IMR-90 (cell line): ENCODE measurements around the gene TCIRG1. TPM values are rescaled to one million over a fixed set of nuclear protein-coding genes. Genes with fewer than 3 reads are reported as not detected.
A peak's percentile ranks its signal among the peaks of the same experiment; 100 is the strongest.

Experiments used
- ATAC-seq: fragments of 200-7000 bp; cut with Tn5 transposase; 2 replicates; pipeline ENCODE4 v1.9.1; 2020; ENCODE audit warnings: low read depth, mild to moderate bottlenecking, moderate library complexity
- BruUV-seq: library from RNA; stranded (reverse); fragments of 400-500 nt; replicated peaks from 2 replicates; lab custom pipeline; 2021; lab: Mats Ljungman, UMichigan
- CTCF ChIA-PET: fragments of 300-600 bp; formaldehyde crosslinking; extraction: SDS; loops from one replicate; lab custom pipeline; 2021; ENCODE audit warnings: antibody characterized with exemption; lab: Yijun Ruan, JAX
- POLR2A ChIA-PET: fragments of 300-600 bp; sonication (Branson Sonifier 250); formaldehyde crosslinking; loops from one replicate; lab custom pipeline; 2022; ENCODE audit warnings: antibody characterized with exemption; ENCODE audit not compliant: unreplicated experiment; lab: Charles Lee
- DNase-seq: peaks from one replicate; pipeline ENCODE4 v3.0.0; 2013
- H2AFZ ChIP-seq: replicated peaks from 2 replicates; pipeline ENCODE3; 2013; ENCODE audit warnings: low read length, mild to moderate bottlenecking; ENCODE audit not compliant: poor library complexity
- H2AK5ac ChIP-seq: 2 replicates; pipeline ENCODE4 v1.6.1; 2013; ENCODE audit warnings: low read depth, low read length, inconsistent platforms
- H2AK9ac ChIP-seq: replicated peaks from 2 replicates; pipeline ENCODE3; 2013; ENCODE audit warnings: mild to moderate bottlenecking, low read depth, low read length, moderate library complexity; ENCODE audit not compliant: poor library complexity
- H2BK120ac ChIP-seq: 2 replicates; pipeline ENCODE4 v1.6.1; 2013; ENCODE audit warnings: low read depth, low read length, inconsistent platforms
- H2BK15ac ChIP-seq: 3 replicates; pipeline ENCODE4 v1.6.1; 2013; ENCODE audit warnings: low read depth, low read length, inconsistent platforms
- H2BK20ac ChIP-seq: 2 replicates; pipeline ENCODE4 v1.6.1; 2013; ENCODE audit warnings: low read depth, mild to moderate bottlenecking, inconsistent platforms, low read length, moderate library complexity
- H2BK5ac ChIP-seq: 2 replicates; pipeline ENCODE4 v1.6.1; 2013; ENCODE audit warnings: mild to moderate bottlenecking, low read depth, low read length, inconsistent platforms; ENCODE audit not compliant: poor library complexity, severe bottlenecking
- H3K14ac ChIP-seq: replicated peaks from 2 replicates; pipeline ENCODE4 v1.6.1; 2013; ENCODE audit warnings: low read depth, low read length, inconsistent platforms
- H3K18ac ChIP-seq: 2 replicates; pipeline ENCODE4 v1.6.1; 2013; ENCODE audit warnings: low read depth, low read length, control low read depth
- H3K23ac ChIP-seq: 2 replicates; pipeline ENCODE4 v1.6.1; 2013; ENCODE audit warnings: low read depth, low read length, inconsistent platforms
- H3K27ac ChIP-seq: 2 replicates; pipeline ENCODE4 v1.5.1; 2013; ENCODE audit warnings: mild to moderate bottlenecking, control low read depth, low read length; ENCODE audit not compliant: insufficient read depth
- H3K27me3 ChIP-seq: 2 replicates; pipeline ENCODE4 v1.6.1; 2013; ENCODE audit warnings: low read length; ENCODE audit not compliant: control insufficient read depth, insufficient read depth
- H3K36me3 ChIP-seq: 2 replicates; pipeline ENCODE4 v1.6.1; 2013; ENCODE audit warnings: low read length, mixed read lengths; ENCODE audit not compliant: control insufficient read depth, insufficient read depth
- H3K4ac ChIP-seq: 2 replicates; pipeline ENCODE4 v1.6.1; 2013; ENCODE audit warnings: low read depth, low read length, inconsistent platforms
- H3K4me1 ChIP-seq: 2 replicates; pipeline ENCODE4 v1.6.1; 2013; ENCODE audit warnings: low read length, mixed read lengths; ENCODE audit not compliant: control insufficient read depth, insufficient read depth
- H3K4me2 ChIP-seq: 2 replicates; pipeline ENCODE4 v1.6.1; 2013; ENCODE audit warnings: low read depth, mild to moderate bottlenecking, control low read depth, low read length, moderate library complexity
- H3K4me3 ChIP-seq: 2 replicates; pipeline ENCODE4 v1.5.1; 2013; ENCODE audit warnings: low read depth, mild to moderate bottlenecking, control low read depth, low read length, moderate library complexity; ENCODE audit not compliant: insufficient read depth
- H3K56ac ChIP-seq: 2 replicates; pipeline ENCODE4 v1.6.1; 2013; ENCODE audit warnings: low read length, inconsistent platforms; ENCODE audit not compliant: insufficient read depth; ENCODE audit errors: extremely low read depth
- H3K79me1 ChIP-seq, 2 experiments: 2 replicates each; pipeline ENCODE4 v1.6.1; 2013; ENCODE audit warnings: low read length in 2 of 2, inconsistent platforms in 1 of 2, low read depth in 1 of 2
- H3K9ac ChIP-seq: 2 replicates; pipeline ENCODE4 v1.6.1; 2013; ENCODE audit warnings: low read depth, low read length, control low read depth
- H3K9me1 ChIP-seq: 2 replicates; pipeline ENCODE4 v1.6.1; 2013; ENCODE audit warnings: low read length, inconsistent platforms; ENCODE audit not compliant: insufficient read depth
- H3K9me3 ChIP-seq: 2 replicates; pipeline ENCODE4 v1.6.1; 2013; ENCODE audit warnings: low read length; ENCODE audit not compliant: control insufficient read depth, insufficient read depth
- H4K20me1 ChIP-seq: 2 replicates; pipeline ENCODE4 v1.6.1; 2013; ENCODE audit warnings: low read length, inconsistent platforms; ENCODE audit not compliant: insufficient read depth
- H4K5ac ChIP-seq: 2 replicates; pipeline ENCODE4 v1.6.1; 2013; ENCODE audit warnings: mild to moderate bottlenecking, low read depth, low read length, control low read depth
- H4K8ac ChIP-seq, 2 experiments: 2 replicates each; pipeline ENCODE4 v1.6.1; 2013; ENCODE audit warnings: low read depth in 2 of 2, low read length in 2 of 2, control low read depth in 1 of 2, inconsistent platforms in 1 of 2
- H4K91ac ChIP-seq: 2 replicates; pipeline ENCODE4 v1.6.1; 2013; ENCODE audit warnings: low read depth, low read length, inconsistent platforms; ENCODE audit not compliant: insufficient read depth
- CHD1 ChIP-seq: IDR thresholded peaks from 2 replicates; pipeline ENCODE4 v1.6.1; 2012; ENCODE audit warnings: low read depth, low read length, improper control_type of control experiment
- RAD21 ChIP-seq: IDR thresholded peaks from 2 replicates; pipeline ENCODE4 v1.6.1; 2012; ENCODE audit warnings: low read length, improper control_type of control experiment
- RFX5 ChIP-seq: IDR thresholded peaks from 2 replicates; pipeline ENCODE4 v1.8.0; 2012; ENCODE audit warnings: low read depth, mild to moderate bottlenecking, low read length, moderate library complexity
- WGBS, 2 experiments: methylation state at CpG; one replicate each; pipeline versions ENCODE4 v1.1.5 to v1.1.7; 2013; ENCODE audit warnings: missing lambda C conversion rate in 2 of 2; ENCODE audit not compliant: insufficient read length in 1 of 2; ENCODE audit errors: extremely low coverage in 2 of 2; 5-methylcytosine and 5-hydroxymethylcytosine counted together
- dilution Hi-C: fragments of 300-500 bp; cut with HindIII; formaldehyde crosslinking; loops from one replicate; pipeline ENCODE4 v1.14.3; 2018; ENCODE audit warnings: low sequenced_read_pairs; ENCODE audit not compliant: unreplicated experiment
- in situ Hi-C: fragments of 300-500 bp; cut with MboI; formaldehyde crosslinking; loops from 3 replicates; pipeline ENCODE4 v1.14.3; 2019; ENCODE audit warnings: low sequenced_read_pairs, inconsistent platforms, mixed read lengths
- intact Hi-C: fragments of 100-400 bp; cut with micrococcal nuclease; formaldehyde crosslinking; loops from 2 replicates; pipeline ENCODE4 v1.10.0; 2022
- polyA plus RNA-seq, 3 experiments: library from polyadenylated mRNA; depleted of rRNA; stranded (reverse); fragments of >200 nt; gene quantifications; 2 replicates each; pipeline ENCODE4 v1.2.3, GENCODE V29; 2012; ENCODE audit warnings: low replicate concordance in 1 of 3
- total RNA-seq: library from RNA; depleted of rRNA; stranded (reverse); fragments of >200 nt; gene quantifications from 2 replicates; pipeline ENCODE4 v1.2.3, GENCODE V29; 2012
- TF ChIP-seq, protein P1 (sequence below): fragments of 150-350 bp; IDR thresholded peaks from 2 replicates; pipeline ENCODE4 v1.6.1; 2016; ENCODE audit warnings: low read depth, mild to moderate bottlenecking, low read length, moderate library complexity, borderline replicate concordance

TCIRG1 gene
- total and polyA plus RNA-seq, 2 of the 4 experiments (the other 2 are of a cell fraction), result 25.3 to 117 TPM

DNA sequence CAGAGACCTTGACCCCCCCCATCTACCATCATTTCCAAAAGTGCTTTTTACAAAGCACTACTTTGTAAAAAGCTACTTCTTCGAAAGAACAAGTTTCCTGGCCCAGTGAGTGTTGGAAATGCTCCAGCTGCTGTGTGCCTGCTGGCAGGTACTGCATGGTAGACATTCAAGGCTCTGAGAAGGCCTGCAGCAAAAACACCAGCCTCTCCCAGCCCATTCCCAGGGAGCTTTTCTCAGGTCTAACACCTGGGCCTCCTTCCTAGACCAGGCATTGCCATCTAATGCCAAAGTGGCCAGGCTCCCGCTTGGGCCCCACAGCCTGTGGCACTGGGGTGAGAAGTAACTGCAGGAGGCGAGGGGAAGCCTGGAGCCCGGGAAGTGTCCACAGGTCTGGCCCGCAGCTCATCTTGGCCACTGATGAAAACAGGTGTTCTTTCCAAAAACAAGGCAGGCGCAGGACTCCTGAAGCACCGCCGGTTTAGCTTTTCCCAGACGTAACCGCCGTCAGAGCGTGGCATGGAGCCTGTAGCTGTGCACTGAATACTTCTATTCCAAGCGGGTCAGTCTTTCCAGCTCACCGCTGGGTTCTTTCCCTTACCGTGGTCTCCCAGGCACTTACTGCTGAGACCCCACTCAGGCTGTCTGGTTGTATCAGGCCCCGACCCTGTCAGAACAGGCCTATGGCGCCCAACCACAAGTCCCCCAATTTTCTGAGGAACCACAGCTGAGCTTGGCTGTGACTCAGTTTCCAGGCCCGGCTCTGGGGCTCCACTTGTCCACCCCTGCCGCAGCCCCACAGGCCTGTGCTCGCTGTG is 1.2 kb upstream of the TCIRG1 start:
- 82% methylated on average over 16 of the region's 20 CpGs; no CpG with 5 or more reads in 1 of the 2 experiments for WGBS, 2 experiments
- Histone ChIP-seq H2BK120ac (no peak overlapping the region), H3K4ac (no peak overlapping the region), H3K9ac (no peak overlapping the region), H3K23ac (no peak overlapping the region), H3K4me3 (no peak overlapping the region), H3K27me3 (no peaks in the 10 kb centered on the region), H2BK15ac (no peak overlapping the region), H3K4me2 (no peak overlapping the region), H2BK5ac (peak overlapping the region; percentile 81), H3K9me3 (no peaks in the 10 kb centered on the region), H2BK20ac (no peak overlapping the region), H2AFZ (no peak overlapping the region), H3K79me1 (peaks cover 7 to 49% of the 10 kb centered on the region in 2 experiments; a peak in 3 of 4 replicates), H4K5ac (peak overlapping the region; percentile 20; the same call in 1 of the 2 replicates), H3K27ac (peak overlapping the region; percentile 85; the same call in 1 of the 2 replicates), H2AK5ac (0 out of 2 replicates have a peak overlapping the region, but pooled peaks have one; percentile 81), H3K4me1 (peaks cover 20% of the 10 kb centered on the region), H4K8ac (peak overlapping the region; percentile 96 to 100), H4K20me1 (no peaks in the 10 kb centered on the region; the same call in 1 of the 2 replicates), H3K18ac (no peak overlapping the region), H3K56ac (no peak overlapping the region), H2AK9ac (peak overlapping the region; percentile 94), H3K14ac (no peak overlapping the region), H3K36me3 (peaks cover 18% of the 10 kb centered on the region; the same call in 1 of the 2 replicates), H3K9me1 (no peaks in the 10 kb centered on the region), H4K91ac (peak overlapping the region; percentile 99; the same call in 1 of the 2 replicates)
- dilution Hi-C loops, result no loop called here
- intact Hi-C loops, result no loop called here
- TF ChIP-seq, protein P1, sequence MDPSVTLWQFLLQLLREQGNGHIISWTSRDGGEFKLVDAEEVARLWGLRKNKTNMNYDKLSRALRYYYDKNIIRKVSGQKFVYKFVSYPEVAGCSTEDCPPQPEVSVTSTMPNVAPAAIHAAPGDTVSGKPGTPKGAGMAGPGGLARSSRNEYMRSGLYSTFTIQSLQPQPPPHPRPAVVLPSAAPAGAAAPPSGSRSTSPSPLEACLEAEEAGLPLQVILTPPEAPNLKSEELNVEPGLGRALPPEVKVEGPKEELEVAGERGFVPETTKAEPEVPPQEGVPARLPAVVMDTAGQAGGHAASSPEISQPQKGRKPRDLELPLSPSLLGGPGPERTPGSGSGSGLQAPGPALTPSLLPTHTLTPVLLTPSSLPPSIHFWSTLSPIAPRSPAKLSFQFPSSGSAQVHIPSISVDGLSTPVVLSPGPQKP, result no peak
- TF ChIP-seq RFX5 (no peak), CHD1 (no peak), RAD21 (no peak)
- CTCF ChIA-PET, result no interaction called here
- in situ Hi-C loops, result no loop called here
- no peak for ATAC-seq
- POLR2A ChIA-PET, result no interaction called here
- no TSS peak for BruUV-seq
- no peak for DNase-seq
